Mesendoderm (in vitro differentiated cells): ENCODE results near the gene KL.

ENCODE experiments used
- DNase-seq: peaks from one replicate; pipeline ENCODE4 v3.0.0; 2013
- H2AK5ac ChIP-seq: 2 replicates; pipeline ENCODE4 v1.6.1; 2013; ENCODE audit warnings: low read length, inconsistent platforms
- H2BK120ac ChIP-seq: 2 replicates; pipeline ENCODE4 v1.6.1; 2013; ENCODE audit warnings: low read depth, mild to moderate bottlenecking, low read length, moderate library complexity, mixed read lengths
- H2BK15ac ChIP-seq: replicated peaks from 2 replicates; pipeline ENCODE4 v1.6.1; 2013; ENCODE audit warnings: low read depth, mild to moderate bottlenecking, moderate library complexity
- H2BK5ac ChIP-seq: 2 replicates; pipeline ENCODE4 v1.6.1; 2013; ENCODE audit warnings: low read length, inconsistent platforms
- H3K18ac ChIP-seq: 2 replicates; pipeline ENCODE4 v1.6.1; 2013; ENCODE audit warnings: mild to moderate bottlenecking, low read length, mixed read lengths
- H3K23ac ChIP-seq: one replicate; pipeline ENCODE4 v1.6.1; 2013; ENCODE audit warnings: low read length
- H3K27ac ChIP-seq: 2 replicates; pipeline ENCODE4 v1.5.1; 2013; ENCODE audit warnings: low read depth, mild to moderate bottlenecking, inconsistent platforms, low read length, moderate library complexity
- H3K27me3 ChIP-seq: 2 replicates; pipeline ENCODE4 v1.6.1; 2013; ENCODE audit warnings: low read length, control low read depth, mild to moderate bottlenecking, inconsistent platforms; ENCODE audit not compliant: insufficient read depth, poor library complexity
- H3K36me3 ChIP-seq: 2 replicates; pipeline ENCODE4 v1.6.1; 2013; ENCODE audit warnings: low read length, inconsistent platforms; ENCODE audit not compliant: control insufficient read depth, insufficient read depth
- H3K4ac ChIP-seq: one replicate; pipeline ENCODE4 v1.6.1; 2013; ENCODE audit warnings: low read depth, mild to moderate bottlenecking, low read length, moderate library complexity
- H3K4me1 ChIP-seq: 2 replicates; pipeline ENCODE4 v1.6.1; 2013; ENCODE audit warnings: low read depth, low read length, inconsistent platforms; ENCODE audit not compliant: control insufficient read depth
- H3K4me2 ChIP-seq: 2 replicates; pipeline ENCODE4 v1.6.1; 2013; ENCODE audit warnings: low read length
- H3K4me3 ChIP-seq: 2 replicates; pipeline ENCODE4 v1.5.1; 2013; ENCODE audit warnings: mild to moderate bottlenecking, low read length
- H3K56ac ChIP-seq: one replicate; pipeline ENCODE4 v1.6.1; 2013; ENCODE audit warnings: low read length
- H3K79me1 ChIP-seq: 2 replicates; pipeline ENCODE4 v1.6.1; 2013; ENCODE audit warnings: low read length, inconsistent platforms
- H3K79me2 ChIP-seq: 2 replicates; pipeline ENCODE4 v1.6.1; 2013; ENCODE audit warnings: mild to moderate bottlenecking, low read length; ENCODE audit not compliant: control insufficient read depth, insufficient read depth
- H3K9ac ChIP-seq: 2 replicates; pipeline ENCODE4 v1.6.1; 2013; ENCODE audit warnings: low read length, inconsistent platforms
- H4K5ac ChIP-seq: one replicate; pipeline ENCODE4 v1.6.1; 2013; ENCODE audit warnings: low read length
- H4K8ac ChIP-seq: one replicate; pipeline ENCODE4 v1.6.1; 2013; ENCODE audit warnings: low read depth, mild to moderate bottlenecking, control low read depth, low read length, moderate library complexity
- WGBS: extraction: QIAGEN DNeasy Blood & Tissue Kit; methylation state at CpG from one replicate; pipeline ENCODE4 v1.1.7; 2013; ENCODE audit warnings: low lambda C conversion rate, missing lambda C conversion rate; ENCODE audit not compliant: insufficient coverage; ENCODE audit errors: extremely low coverage; 5-methylcytosine and 5-hydroxymethylcytosine counted together

KL gene

DNA sequence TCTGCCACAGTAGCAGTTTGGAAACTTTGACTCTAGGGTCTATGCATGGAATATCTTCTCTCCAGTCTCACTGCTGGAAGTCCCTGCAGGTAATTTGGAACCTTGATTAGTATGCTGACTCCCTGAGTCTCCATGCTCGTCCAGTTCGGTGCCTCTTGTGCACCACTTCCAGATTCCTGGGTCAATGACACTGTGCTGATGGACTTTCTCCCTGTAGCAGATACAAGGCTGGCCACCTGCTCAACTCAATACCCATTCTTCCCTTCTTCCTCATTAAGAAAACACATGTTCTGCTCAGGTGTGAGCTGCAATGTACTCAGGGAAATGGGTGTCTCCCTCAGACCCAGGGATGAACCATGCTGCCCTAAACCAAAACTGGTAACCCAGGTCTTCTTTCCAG is 99.1 kb downstream of the KL start:
- no peak overlapping the region for H2AK5ac ChIP-seq
- no peak overlapping the region for H4K5ac ChIP-seq
- H3K36me3 ChIP-seq, result no peaks in the 10 kb centered on the region
- H3K79me2 ChIP-seq, result no peaks in the 10 kb centered on the region
- DNase-seq, result no peak
- H3K18ac ChIP-seq, result no peak overlapping the region
- H3K27ac ChIP-seq, result no peak overlapping the region
- no peaks in the 10 kb centered on the region for H3K4me1 ChIP-seq
- H2BK5ac ChIP-seq, result no peak overlapping the region
- no peak overlapping the region for H3K4me3 ChIP-seq
- no peak overlapping the region for H3K4ac ChIP-seq
- no peak overlapping the region for H4K8ac ChIP-seq
- no CpG with 5 or more reads among the region's 2 CpGs for WGBS
- no peak overlapping the region for H3K23ac ChIP-seq
- H2BK15ac ChIP-seq, result no peak overlapping the region
- no peaks in the 10 kb centered on the region for H3K79me1 ChIP-seq
- no peak overlapping the region for H2BK120ac ChIP-seq
- no peak overlapping the region for H3K56ac ChIP-seq
- no peak overlapping the region for H3K9ac ChIP-seq
- H3K27me3 ChIP-seq, result no peaks in the 10 kb centered on the region
- H3K4me2 ChIP-seq, result no peak overlapping the region
